Mesothelial cell of epicardium (in vitro differentiated cells): Measurements from ENCODE around the gene PON1. TPM values are rescaled to one million over a fixed set of nuclear protein-coding genes. Genes with fewer than 3 reads are reported as not detected.

Experiments
- DNase-seq, 2 experiments: peaks; one replicate each; pipeline ENCODE4 v3.0.0; 2021; ENCODE audit warnings: low spot score in 2 of 2; ENCODE audit not compliant: unreplicated experiment in 2 of 2
- H3K27ac Mint-ChIP-seq: 2 replicates; pipeline ENCODE4 v1.8.0; 2021; ENCODE audit warnings: mixed read lengths
- H3K27me3 Mint-ChIP-seq: 2 replicates; pipeline ENCODE4 v1.8.0; 2021; ENCODE audit warnings: low read depth, mixed read lengths
- H3K36me3 Mint-ChIP-seq: 2 replicates; pipeline ENCODE4 v1.8.0; 2021; ENCODE audit warnings: mixed read lengths
- H3K4me1 Mint-ChIP-seq: 2 replicates; pipeline ENCODE4 v1.8.0; 2021; ENCODE audit warnings: mixed read lengths
- H3K4me3 Mint-ChIP-seq: 2 replicates; pipeline ENCODE4 v1.8.0; 2021; ENCODE audit warnings: mild to moderate bottlenecking, moderate library complexity, mixed read lengths
- H3K9me3 Mint-ChIP-seq: 2 replicates; pipeline ENCODE4 v1.8.0; 2021; ENCODE audit warnings: mixed read lengths
- CTCF ChIP-seq: fragments of 200-600 bp; sonication (generic); IDR thresholded peaks from one replicate; pipeline ENCODE4 v1.5.0; 2021; ENCODE audit warnings: antibody characterized with exemption; ENCODE audit not compliant: unreplicated experiment
- total RNA-seq: library from RNA; stranded (reverse); gene quantifications from 3 replicates; pipeline ENCODE4 v1.2.1, GENCODE V29; 2021

Gene PON1
- total RNA-seq, 1 donor from 2014 or later = not detected

GRCh38 chr7:95342642-95343307 is 18.4 kb upstream of the PON1 start:
- Mint-ChIP-seq H3K4me3 (no peak overlapping the region), H3K27me3 (no peaks in the 10 kb centered on the region), H3K9me3 (no peaks in the 10 kb centered on the region), H3K4me1 (no peaks in the 10 kb centered on the region), H3K36me3 (no peaks in the 10 kb centered on the region), H3K27ac (no peak overlapping the region)
- no peak for TF ChIP-seq CTCF
- no peak for DNase-seq

- no peak for TF ChIP-seq CTCF
- Mint-ChIP-seq H3K4me3 (no peak overlapping the region), H3K4me1 (no peaks in the 10 kb centered on the region), H3K36me3 (no peaks in the 10 kb centered on the region), H3K9me3 (no peaks in the 10 kb centered on the region), H3K27ac (no peak overlapping the region), H3K27me3 (no peaks in the 10 kb centered on the region)
- no peak for DNase-seq
Measured at GRCh38 chr7:95342029-95342428, 17.7 kb upstream of the PON1 start.

- TF ChIP-seq CTCF = no peak
- Mint-ChIP-seq H3K36me3 (no peaks in the 10 kb centered on the region), H3K27me3 (no peaks in the 10 kb centered on the region), H3K27ac (no peak overlapping the region), H3K4me3 (no peak overlapping the region), H3K4me1 (no peaks in the 10 kb centered on the region), H3K9me3 (no peaks in the 10 kb centered on the region)
- no peak for DNase-seq
Measured at GRCh38 chr7:95340491-95340890, 16.2 kb upstream of the PON1 start.

GRCh38 chr7:95338832-95339231 is 14.5 kb upstream of the PON1 start:
- Mint-ChIP-seq H3K4me1 (no peaks in the 10 kb centered on the region), H3K27me3 (no peaks in the 10 kb centered on the region), H3K36me3 (no peaks in the 10 kb centered on the region), H3K9me3 (no peaks in the 10 kb centered on the region), H3K27ac (no peak overlapping the region), H3K4me3 (no peak overlapping the region)
- DNase-seq = no peak
- no peak for TF ChIP-seq CTCF

GRCh38 chr7:95335093-95335492 is 10.8 kb upstream of the PON1 start:
- no peaks in the 10 kb centered on the region for H3K27me3 Mint-ChIP-seq
- H3K27ac Mint-ChIP-seq = no peak overlapping the region
- no peaks in the 10 kb centered on the region for H3K36me3 Mint-ChIP-seq
- DNase-seq = no peak
- no peak for TF ChIP-seq CTCF
- H3K4me1 Mint-ChIP-seq = no peaks in the 10 kb centered on the region
- H3K9me3 Mint-ChIP-seq = peaks cover 3% of the 10 kb centered on the region
- H3K4me3 Mint-ChIP-seq = no peak overlapping the region

GRCh38 chr7:95334447-95334846 is 10.1 kb upstream of the PON1 start:
- H3K9me3 Mint-ChIP-seq = peaks cover 3% of the 10 kb centered on the region
- no peaks in the 10 kb centered on the region for H3K36me3 Mint-ChIP-seq
- H3K4me3 Mint-ChIP-seq = no peak overlapping the region
- H3K4me1 Mint-ChIP-seq = no peaks in the 10 kb centered on the region
- no peak overlapping the region for H3K27ac Mint-ChIP-seq
- no peak for DNase-seq
- TF ChIP-seq CTCF = no peak
- no peaks in the 10 kb centered on the region for H3K27me3 Mint-ChIP-seq
